Gastroesophageal sphincter (tissue), 4 donors: ENCODE results near the gene CDK16. TPM values are rescaled to one million over a fixed set of nuclear protein-coding genes. Genes with fewer than 3 reads are reported as not detected.

Source experiments
- ATAC-seq: fragments of 150-250 bp; one replicate; pipeline ENCODE4 v1.9.1; 2016; ENCODE audit warnings: mild to moderate bottlenecking, moderate library complexity
- H3K27ac ChIP-seq, 4 donors: fragments of 200-600 bp; sonication (generic) in 3 of 4; 1 replicate in 3 of 4; 2 replicates in 1 of 4; pipeline ENCODE4 v1.5.1; 2016 to 2019
- H3K27me3 ChIP-seq: fragments of 200-600 bp; sonication (generic); one replicate; pipeline ENCODE4 v1.5.1; 2019
- H3K36me3 ChIP-seq, 2 donors: fragments of 200-600 bp; sonication (generic); one replicate each; pipeline ENCODE4 v1.5.1; 2019; ENCODE audit warnings: control low read depth in 1 of 2
- H3K4me1 ChIP-seq, 3 donors: fragments of 200-600 bp; sonication (generic); 1 replicate in 2 of 3; 2 replicates in 1 of 3; pipeline ENCODE4 v1.5.1; 2016 to 2019; ENCODE audit warnings: control low read depth in 2 of 3
- H3K4me3 ChIP-seq, 2 donors: fragments of 200-600 bp; sonication (generic); one replicate each; pipeline ENCODE4 v1.5.1; 2019; ENCODE audit warnings: mild to moderate bottlenecking in 1 of 2, moderate library complexity in 1 of 2
- H3K9me3 ChIP-seq, 3 donors: fragments of 200-600 bp; sonication (generic); one replicate each; pipeline ENCODE4 v1.5.1; 2017 to 2019; ENCODE audit warnings: control low read depth in 2 of 3
- EP300 ChIP-seq: sonication (generic); formaldehyde crosslinking; IDR thresholded peaks from one replicate; pipeline ENCODE4 v1.6.1; 2017; ENCODE audit warnings: antibody characterized with exemption, mild to moderate bottlenecking
- POLR2A ChIP-seq, 2 donors: fragments of 450-650 bp; IDR thresholded peaks; one replicate each; pipeline ENCODE4 v1.6.1; 2017; ENCODE audit warnings: antibody characterized with exemption in 2 of 2, mild to moderate bottlenecking in 2 of 2, moderate library complexity in 1 of 2
- POLR2AphosphoS5 ChIP-seq: sonication (generic); formaldehyde crosslinking; IDR thresholded peaks from one replicate; pipeline ENCODE4 v1.6.1; 2017; ENCODE audit warnings: antibody characterized with exemption
- WGBS, 2 donors: methylation state at CpG; one replicate each; pipeline ENCODE4 v1.1.5; 2018; ENCODE audit warnings: low coverage in 1 of 2; 5-methylcytosine and 5-hydroxymethylcytosine counted together
- total RNA-seq, 4 donors: library from RNA; depleted of rRNA; stranded (reverse); fragments of >200 nt; gene quantifications; one replicate each; pipeline ENCODE4 v1.1.0, GENCODE V29; 2016
- TF ChIP-seq, protein P1 (sequence below), 4 experiments: fragments of 200-600 bp in 2 of 4; fragments of 450-650 bp in 2 of 4; sonication (generic) in 1 of 4; IDR thresholded peaks; one replicate each; pipeline ENCODE4 v1.5.1; 2017 to 2019; ENCODE audit warnings: antibody characterized with exemption in 4 of 4, mild to moderate bottlenecking in 2 of 4, moderate library complexity in 2 of 4

CDK16 gene
- total RNA-seq, 4 donors from 2014 or later = 45.8 to 76.1 (median 55.6) TPM

DNA sequence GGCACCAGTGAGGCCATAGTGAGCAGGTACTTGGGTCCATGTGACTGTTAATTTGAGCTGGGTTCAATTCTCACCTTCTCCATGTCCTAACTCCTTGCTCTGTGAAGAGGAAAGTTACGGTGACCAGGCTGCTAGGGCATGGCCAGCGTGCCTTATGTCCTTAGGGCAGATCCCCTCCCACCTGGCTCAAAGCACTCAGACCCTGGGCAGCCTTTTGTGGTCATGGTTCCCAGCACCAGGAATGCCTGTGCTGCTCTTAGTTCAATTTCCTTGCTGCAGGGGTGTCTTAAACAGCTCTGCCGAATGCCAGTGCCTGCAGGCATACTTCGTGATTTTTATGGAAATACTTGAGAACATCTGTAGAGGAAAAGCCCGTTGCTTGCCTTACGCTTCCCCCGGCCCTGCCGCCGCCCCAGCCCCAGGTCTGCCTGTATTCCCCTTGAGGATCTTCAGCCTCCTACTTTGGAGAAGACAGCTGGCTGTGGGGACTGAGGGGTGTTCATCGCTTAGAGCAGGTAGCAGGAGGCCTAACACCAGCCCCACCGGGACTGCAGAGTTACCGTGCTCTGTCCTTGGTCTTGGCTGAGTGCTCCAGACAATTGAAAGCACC is 3.1 kb upstream of the CDK16 start:
- H3K4me3 ChIP-seq = no peak overlapping the region
- H3K4me1 ChIP-seq = peaks cover 0 to 24% (median 18%) of the 10 kb centered on the region in 3 donors
- TF ChIP-seq EP300 = no peak
- TF ChIP-seq POLR2A (IDR thresholded peaks at IDR 0.05) = no peak
- TF ChIP-seq, protein P1, sequence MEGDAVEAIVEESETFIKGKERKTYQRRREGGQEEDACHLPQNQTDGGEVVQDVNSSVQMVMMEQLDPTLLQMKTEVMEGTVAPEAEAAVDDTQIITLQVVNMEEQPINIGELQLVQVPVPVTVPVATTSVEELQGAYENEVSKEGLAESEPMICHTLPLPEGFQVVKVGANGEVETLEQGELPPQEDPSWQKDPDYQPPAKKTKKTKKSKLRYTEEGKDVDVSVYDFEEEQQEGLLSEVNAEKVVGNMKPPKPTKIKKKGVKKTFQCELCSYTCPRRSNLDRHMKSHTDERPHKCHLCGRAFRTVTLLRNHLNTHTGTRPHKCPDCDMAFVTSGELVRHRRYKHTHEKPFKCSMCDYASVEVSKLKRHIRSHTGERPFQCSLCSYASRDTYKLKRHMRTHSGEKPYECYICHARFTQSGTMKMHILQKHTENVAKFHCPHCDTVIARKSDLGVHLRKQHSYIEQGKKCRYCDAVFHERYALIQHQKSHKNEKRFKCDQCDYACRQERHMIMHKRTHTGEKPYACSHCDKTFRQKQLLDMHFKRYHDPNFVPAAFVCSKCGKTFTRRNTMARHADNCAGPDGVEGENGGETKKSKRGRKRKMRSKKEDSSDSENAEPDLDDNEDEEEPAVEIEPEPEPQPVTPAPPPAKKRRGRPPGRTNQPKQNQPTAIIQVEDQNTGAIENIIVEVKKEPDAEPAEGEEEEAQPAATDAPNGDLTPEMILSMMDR (IDR thresholded peaks at IDR 0.05) = no peak
- peak overlapping the region in 3 of 4 donors; percentile 93 to 98 (median 94) for H3K27ac ChIP-seq
- H3K27me3 ChIP-seq = no peaks in the 10 kb centered on the region
- H3K9me3 ChIP-seq = no peaks in the 10 kb centered on the region
- WGBS, 2 donors = 70 to 74% methylated on average over 2 to 6 of the region's 12 CpGs
- peaks cover 0 to 60% of the 10 kb centered on the region in 2 donors for H3K36me3 ChIP-seq
- no peak for ATAC-seq

DNA sequence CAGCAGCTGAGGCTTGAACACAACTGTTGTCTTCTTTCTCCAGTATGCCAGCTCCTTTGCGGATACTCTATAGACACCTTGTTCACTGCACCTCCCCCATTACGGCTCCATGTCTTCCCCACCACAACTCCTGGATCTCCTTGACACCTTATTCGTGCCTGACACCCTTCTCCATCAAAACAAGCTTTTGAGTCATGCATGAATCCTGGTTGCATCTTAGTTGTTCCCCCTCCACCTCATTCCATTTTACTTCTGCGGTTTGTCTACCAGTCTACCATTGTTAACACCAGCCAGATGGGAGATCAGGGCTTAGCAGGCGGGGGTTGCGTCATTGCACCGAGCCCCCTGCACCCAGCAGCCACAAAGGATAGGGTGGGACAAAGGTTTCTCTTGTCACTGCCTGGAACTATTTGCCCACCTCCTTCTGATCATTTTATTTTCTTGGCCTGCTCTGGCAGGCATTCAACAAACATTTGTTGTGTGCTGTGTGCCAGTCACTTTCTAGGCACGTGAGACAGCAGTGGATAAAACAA is 2.0 kb upstream of the CDK16 start:
- H3K27ac ChIP-seq = peak overlapping the region; percentile 88 to 98 (median 94)
- no peak for TF ChIP-seq EP300
- TF ChIP-seq, protein P1 (IDR thresholded peaks at IDR 0.05) = no peak
- TF ChIP-seq POLR2AphosphoS5 = no peak
- TF ChIP-seq POLR2A (IDR thresholded peaks at IDR 0.05) = no peak
- peaks cover 0 to 35% (median 21%) of the 10 kb centered on the region in 3 donors for H3K4me1 ChIP-seq
- 78 to 100% methylated on average over 2 to 7 of the region's 8 CpGs for WGBS, 2 donors
- no peak overlapping the region for H3K4me3 ChIP-seq
- no peaks in the 10 kb centered on the region for H3K9me3 ChIP-seq
- H3K27me3 ChIP-seq = no peaks in the 10 kb centered on the region
- ATAC-seq = no peak
- H3K36me3 ChIP-seq = peaks cover 0 to 50% of the 10 kb centered on the region in 2 donors

DNA sequence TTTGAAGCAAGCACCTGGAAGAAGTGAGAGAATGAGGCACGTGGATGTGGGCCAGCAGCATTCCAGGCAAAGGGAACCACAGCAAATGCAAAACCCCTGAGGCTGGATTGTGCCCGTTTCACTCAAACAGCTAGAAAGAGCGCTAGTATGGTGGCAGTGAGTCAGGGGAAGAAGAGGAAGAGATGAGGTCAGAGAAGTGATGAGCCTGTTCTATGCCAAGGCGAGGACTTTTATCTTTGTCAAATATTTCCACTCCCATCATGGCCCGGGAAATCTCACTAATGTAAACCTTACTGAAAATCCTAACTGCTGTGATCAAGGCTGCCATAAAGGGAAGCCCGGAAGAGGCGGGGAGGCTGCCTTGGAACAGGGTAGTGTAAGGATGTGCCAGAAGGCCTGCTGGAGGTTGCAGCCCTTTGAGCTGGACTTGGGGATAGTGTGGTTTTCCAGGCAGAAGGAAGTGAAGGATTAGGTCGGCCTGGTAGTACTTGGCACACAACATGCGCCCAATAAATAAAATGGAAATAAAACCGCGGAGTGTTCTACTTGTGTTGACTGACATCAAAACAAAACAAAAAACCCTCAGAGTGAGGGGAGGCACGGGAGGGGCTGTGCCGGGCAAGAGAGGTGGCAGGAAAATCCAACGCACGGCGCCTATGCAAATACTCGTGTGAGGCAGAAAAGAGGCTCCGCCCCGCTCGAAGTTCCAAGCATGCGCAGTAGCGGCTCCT is 1.2 kb upstream of the CDK16 start:
- TF ChIP-seq POLR2A (IDR thresholded peaks at IDR 0.05) (peak in 1 of 2 donors; percentile 18), POLR2AphosphoS5 (no peak)
- ATAC-seq = peak; percentile 13
- 0 to 15% methylated on average over 13 to 14 of the region's 22 CpGs for WGBS, 2 donors

DNA sequence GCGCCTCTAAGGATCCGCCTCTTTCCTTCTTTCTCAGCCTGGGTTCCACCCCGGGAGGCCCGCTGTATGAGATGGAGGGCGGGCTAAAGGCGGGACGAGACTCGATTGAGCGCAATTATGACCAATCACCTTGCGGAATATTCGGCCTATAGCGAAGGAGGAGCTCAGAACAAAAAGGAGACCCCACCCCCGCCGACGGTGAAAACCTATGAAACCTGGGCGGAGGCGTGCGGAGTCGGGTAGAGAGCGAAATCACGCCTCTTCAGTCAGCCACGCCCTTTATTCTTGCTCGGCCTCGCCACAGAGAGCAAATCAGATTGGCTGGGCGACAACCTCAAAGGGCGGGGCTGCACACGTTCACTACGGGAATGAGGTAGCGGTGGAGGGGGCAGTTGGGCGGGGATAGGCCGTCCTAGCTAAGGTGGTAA is 615 bp upstream of the CDK16 start:
- Histone ChIP-seq H3K27ac (peak overlapping the region; percentile 93 to 100 (median 96)), H3K4me3 (peak overlapping the region; percentile 87 to 99), H3K9me3 (no peaks in the 10 kb centered on the region), H3K36me3 (peaks cover 0 to 36% of the 10 kb centered on the region in 2 donors), H3K4me1 (peaks cover 0 to 41% (median 21%) of the 10 kb centered on the region in 3 donors), H3K27me3 (no peaks in the 10 kb centered on the region)
- TF ChIP-seq EP300 (no peak), POLR2AphosphoS5 (no peak), POLR2A (IDR thresholded peaks at IDR 0.05) (no peak)
- TF ChIP-seq, protein P1 (IDR thresholded peaks at IDR 0.05) = no peak
- ATAC-seq = peak; percentile 91
- WGBS, 2 donors = 0% methylated on average over 9 of the region's 31 CpGs; no CpG with 5 or more reads in 1 of the 2 donors

More for the DNA sequence above, 1.2 kb upstream of the CDK16 start:
- peaks cover 0 to 41% of the 10 kb centered on the region in 2 donors for H3K36me3 ChIP-seq
- H3K4me1 ChIP-seq = peaks cover 0 to 41% (median 21%) of the 10 kb centered on the region in 3 donors
- peak overlapping the region in 1 of 2 donors; percentile 87 for H3K4me3 ChIP-seq
- no peaks in the 10 kb centered on the region for H3K9me3 ChIP-seq
- no peaks in the 10 kb centered on the region for H3K27me3 ChIP-seq
- H3K27ac ChIP-seq = peak overlapping the region; percentile 88 to 98 (median 94)
